Measurements from ENCODE around the gene DENND4C.

Gene DENND4C

DNA sequence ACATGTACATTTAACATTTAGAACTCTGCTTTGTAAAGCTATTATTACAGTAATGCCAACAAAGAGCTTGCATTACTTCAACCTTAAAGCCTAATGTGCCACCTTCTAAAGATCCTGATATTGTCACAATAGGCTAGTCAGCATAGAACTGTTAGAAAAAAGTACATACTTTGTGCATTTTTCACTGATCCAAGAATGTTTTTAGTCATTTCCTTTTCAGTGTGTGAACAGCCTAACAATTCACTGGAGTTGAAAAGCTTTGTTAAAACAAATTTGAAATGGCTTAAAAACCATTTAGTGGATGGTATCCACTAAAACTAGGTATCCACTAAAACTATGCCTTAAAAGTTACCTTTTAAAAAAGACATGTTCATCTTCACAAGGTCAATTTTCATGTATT is 145.0 kb downstream of the DENND4C start:
- TF ChIP-seq CTCF (IDR thresholded peaks at IDR 0.05; ENCODE audit: low read depth, low read length), result no peak
- DNase-seq, result no peak
- Histone ChIP-seq H3K4me3 (ENCODE audit: low read depth, low read length) (no peak overlapping the region), H3K36me3 (peaks cover 80% of the 10 kb centered on the region), H3K27me3 (ENCODE audit: insufficient read depth, low read depth, severe bottlenecking) (no peaks in the 10 kb centered on the region), H3K9me3 (ENCODE audit: severe bottlenecking) (no peaks in the 10 kb centered on the region), H3K27ac (no peak overlapping the region)

DNA sequence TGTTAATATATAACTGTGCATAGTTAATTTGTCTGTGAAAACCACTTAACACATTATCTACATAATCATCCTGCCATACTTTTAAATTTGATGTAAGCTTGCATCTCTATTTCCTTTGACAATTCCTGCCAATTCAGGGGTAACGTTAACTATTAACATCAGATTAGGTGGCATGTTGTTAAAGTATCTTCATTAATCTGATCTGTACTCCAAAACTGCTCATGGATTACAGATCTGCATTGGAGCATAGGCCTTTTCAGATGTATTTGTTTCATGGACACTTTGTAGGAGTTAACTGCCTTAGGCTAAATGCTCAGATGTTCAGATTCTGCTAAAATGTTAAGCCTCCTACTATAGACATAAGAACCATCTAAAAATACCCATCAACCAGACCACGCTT is 146.4 kb downstream of the DENND4C start:
- H3K9me3 ChIP-seq (ENCODE audit: severe bottlenecking), result no peaks in the 10 kb centered on the region
- H3K36me3 ChIP-seq, result peaks cover 76% of the 10 kb centered on the region
- DNase-seq, result no peak
- no peak overlapping the region; the same call in 1 of the 2 replicates for H3K27ac ChIP-seq
- no peaks in the 10 kb centered on the region for H3K27me3 ChIP-seq (ENCODE audit: insufficient read depth, low read depth, severe bottlenecking)
- no peak overlapping the region for H3K4me3 ChIP-seq (ENCODE audit: low read depth, low read length)
- no peak for TF ChIP-seq CTCF (IDR thresholded peaks at IDR 0.05; ENCODE audit: low read depth, low read length)

DNA sequence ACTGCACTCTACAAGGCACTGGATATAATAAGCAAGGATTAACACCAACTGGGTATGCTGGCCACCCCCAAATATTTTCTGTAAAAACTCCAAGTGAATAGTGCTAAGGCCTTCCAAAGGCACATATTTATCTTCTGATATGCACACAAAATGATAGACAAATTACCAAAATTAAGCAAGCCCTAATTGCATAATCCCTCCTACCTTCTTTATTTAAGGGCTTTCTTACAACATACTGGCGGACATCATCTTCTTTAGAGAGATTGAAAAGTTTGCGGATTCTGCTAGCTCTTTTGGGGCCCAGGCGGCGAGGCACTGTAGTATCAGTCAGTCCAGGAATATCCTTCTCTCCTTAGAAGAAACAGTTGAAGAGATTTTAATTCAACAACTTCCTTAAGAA is 147.7 kb downstream of the DENND4C start:
- Histone ChIP-seq H3K36me3 (peaks cover 68% of the 10 kb centered on the region), H3K27ac (no peak overlapping the region), H3K4me3 (ENCODE audit: low read depth, low read length) (no peak overlapping the region), H3K27me3 (ENCODE audit: insufficient read depth, low read depth, severe bottlenecking) (no peaks in the 10 kb centered on the region), H3K9me3 (ENCODE audit: severe bottlenecking) (no peaks in the 10 kb centered on the region)
- DNase-seq, result no peak
- no peak for TF ChIP-seq CTCF (IDR thresholded peaks at IDR 0.05; ENCODE audit: low read depth, low read length)

- no peak for DNase-seq
- Histone ChIP-seq H3K4me3 (ENCODE audit: low read depth, low read length) (peak overlapping the region; percentile 73), H3K27me3 (ENCODE audit: insufficient read depth, low read depth, severe bottlenecking) (no peaks in the 10 kb centered on the region), H3K27ac (peak overlapping the region; percentile 90; the same call in 1 of the 2 replicates), H3K9me3 (ENCODE audit: severe bottlenecking) (no peaks in the 10 kb centered on the region), H3K36me3 (peaks cover 63% of the 10 kb centered on the region)
- no peak for TF ChIP-seq CTCF (IDR thresholded peaks at IDR 0.05; ENCODE audit: low read depth, low read length)
Observed at GRCh38 chr9:19378647-19379046, 148.2 kb downstream of the DENND4C start.

GRCh38 chr9:19379283-19379682 is 148.8 kb downstream of the DENND4C start:
- DNase-seq, result no peak
- Histone ChIP-seq H3K27ac (peak overlapping the region; percentile 90), H3K36me3 (peaks cover 56% of the 10 kb centered on the region), H3K9me3 (ENCODE audit: severe bottlenecking) (no peaks in the 10 kb centered on the region), H3K27me3 (ENCODE audit: insufficient read depth, low read depth, severe bottlenecking) (no peaks in the 10 kb centered on the region), H3K4me3 (ENCODE audit: low read depth, low read length) (peak overlapping the region; percentile 73)
- TF ChIP-seq CTCF (IDR thresholded peaks at IDR 0.05; ENCODE audit: low read depth, low read length), result no peak

- peaks cover 52% of the 10 kb centered on the region for H3K36me3 ChIP-seq
- H3K27ac ChIP-seq, result peak overlapping the region; percentile 90
- peak overlapping the region; percentile 73 for H3K4me3 ChIP-seq (ENCODE audit: low read depth, low read length)
- TF ChIP-seq CTCF (IDR thresholded peaks at IDR 0.05; ENCODE audit: low read depth, low read length), result no peak
- H3K9me3 ChIP-seq (ENCODE audit: severe bottlenecking), result no peaks in the 10 kb centered on the region
- no peaks in the 10 kb centered on the region for H3K27me3 ChIP-seq (ENCODE audit: insufficient read depth, low read depth, severe bottlenecking)
- DNase-seq, result no peak
Observed at GRCh38 chr9:19379697-19380046, 149.2 kb downstream of the DENND4C start.
